ENCODE results near the gene LTBR.
"Not testable (repeated sequence)": the region's sequence is repeated elsewhere in the genome, so short reads cannot be mapped to it uniquely, and the experiment has no call there.

The LTBR gene

GRCh38 chr12:6425590-6426531 is 41.9 kb downstream of the LTBR start:
- peak in 5 of 14 donors; percentile 9 to 28 (median 21) for DNase-seq

DNA sequence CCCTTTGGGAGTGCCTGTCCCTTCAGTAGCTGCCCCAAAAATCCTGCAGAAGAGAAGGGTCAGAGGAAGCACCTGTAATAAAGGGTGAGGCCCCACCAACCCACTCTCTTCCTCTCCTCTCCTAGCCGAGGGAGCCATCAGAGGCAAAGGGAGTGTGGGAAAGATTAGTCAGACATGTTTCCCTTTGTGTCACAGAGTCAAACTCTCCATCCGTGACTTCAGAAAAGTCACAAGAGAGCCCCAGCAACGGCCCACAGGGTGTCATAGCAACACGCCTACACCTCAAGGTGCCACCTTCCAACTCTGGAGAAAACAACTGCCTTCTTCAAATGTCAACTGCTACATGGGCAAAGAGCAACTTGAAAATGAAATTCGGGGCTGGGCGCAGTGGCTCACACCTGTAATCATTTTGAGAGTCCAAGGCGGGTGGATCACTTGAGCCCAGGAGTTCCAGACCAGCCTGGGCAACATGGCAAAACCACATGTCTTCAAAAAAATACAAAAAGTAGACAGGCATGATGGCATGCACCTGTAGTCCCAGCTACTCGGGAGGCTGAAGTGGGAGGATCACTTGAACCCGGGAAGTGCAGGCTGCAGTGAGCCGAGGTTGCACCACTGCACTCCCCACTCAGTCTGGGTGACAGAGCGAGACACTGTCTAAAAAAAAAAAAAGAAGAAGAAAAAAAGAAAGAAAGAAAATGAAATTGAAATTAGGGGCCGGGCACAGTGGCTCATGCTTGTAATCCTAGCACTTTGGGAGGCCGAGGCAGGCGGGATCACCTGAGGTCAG is 43.1 kb downstream of the LTBR start:
- no peak for DNase-seq

GRCh38 chr12:6427796-6428195 is 43.8 kb downstream of the LTBR start:
- DNase-seq = not testable (repeated sequence)

- DNase-seq = no peak
Measured at GRCh38 chr12:6428326-6428725, 44.4 kb downstream of the LTBR start.

DNA sequence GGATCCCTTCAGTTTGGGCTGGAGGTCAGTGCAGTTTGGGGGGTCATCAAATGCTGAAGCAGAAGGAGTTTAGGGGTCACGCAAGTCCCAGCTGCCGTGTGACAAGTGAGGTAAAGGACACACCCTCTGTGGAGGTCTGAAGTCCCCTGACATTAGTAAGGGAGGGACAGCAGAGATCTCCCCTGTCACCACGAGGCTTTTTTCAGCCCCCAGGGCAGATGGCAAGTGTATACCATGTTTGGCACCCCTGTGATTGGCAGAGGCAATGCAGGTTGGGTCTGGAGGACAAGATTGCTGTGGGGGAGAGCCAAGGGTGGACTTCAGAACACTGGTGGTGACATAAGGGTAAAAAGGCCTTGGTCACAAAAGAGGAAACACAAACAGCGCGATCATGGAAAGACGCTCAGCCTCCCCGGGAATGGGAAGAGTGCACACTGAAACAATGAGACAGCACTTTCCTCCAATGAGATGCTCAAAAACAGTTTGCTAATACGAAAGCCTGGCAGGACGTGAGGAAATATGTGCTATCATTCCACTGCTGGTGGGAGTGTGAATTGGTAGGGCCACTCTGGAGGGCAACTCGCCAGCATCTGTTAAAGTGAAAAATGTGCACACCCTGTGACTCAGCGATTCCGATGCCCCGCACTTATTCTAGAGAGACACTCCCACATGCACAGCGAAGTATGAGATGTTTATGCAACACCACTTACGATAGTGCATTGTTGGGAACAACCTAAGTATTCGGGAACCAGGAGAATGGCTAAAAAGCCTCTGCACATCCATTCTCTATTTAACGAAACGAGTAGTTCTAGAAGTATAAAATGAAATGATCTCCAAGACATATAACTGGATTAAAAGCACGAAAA is 46.4 kb downstream of the LTBR start:
- DNase-seq = peak in 7 of 14 donors; percentile 29 to 56 (median 45)

- DNase-seq = no peak
Measured at GRCh38 chr12:6432991-6433390, 49.0 kb downstream of the LTBR start.

GRCh38 chr12:6434205-6435140 is 50.5 kb downstream of the LTBR start:
- DNase-seq = no peak

DNA sequence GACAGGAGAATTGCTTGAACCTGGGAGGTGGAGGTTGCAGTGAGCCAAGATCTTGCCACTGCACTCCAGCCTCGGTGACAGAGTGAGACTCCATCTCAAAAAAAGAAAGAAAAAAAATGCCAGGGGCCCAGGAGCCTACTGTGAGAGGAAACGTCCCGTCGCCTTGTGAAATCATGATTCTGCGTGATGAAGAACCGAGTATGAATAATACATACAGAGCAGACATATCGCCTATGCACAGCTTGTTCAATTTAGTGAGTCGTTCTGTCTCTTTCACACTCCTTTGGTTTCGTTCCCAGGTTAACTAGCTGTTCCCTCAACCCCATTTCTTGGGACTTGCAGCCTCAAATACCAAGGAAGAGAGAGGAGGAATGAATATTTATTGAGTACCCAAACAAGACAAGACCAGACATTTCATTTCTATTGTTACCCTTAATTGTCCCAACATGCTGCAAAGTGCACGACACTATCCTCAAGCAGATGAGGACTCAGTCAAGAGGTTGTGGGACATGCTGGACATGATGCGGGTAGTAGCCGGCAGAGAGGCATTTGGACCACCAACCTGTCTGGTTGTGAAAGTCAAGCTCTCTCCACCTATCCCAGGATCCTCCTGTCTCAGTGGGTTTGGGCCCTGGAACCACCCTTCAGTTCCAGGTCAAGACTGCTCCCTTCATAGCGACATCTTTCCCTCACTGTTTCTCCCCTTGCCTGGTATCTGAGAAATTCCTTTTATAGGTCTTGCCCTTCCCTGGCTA is 52.2 kb downstream of the LTBR start:
- no peak for DNase-seq

GRCh38 chr12:6437586-6437985 is 53.6 kb downstream of the LTBR start:
- DNase-seq = no peak

GRCh38 chr12:6438345-6438744 is 54.4 kb downstream of the LTBR start:
- DNase-seq = no peak

DNA sequence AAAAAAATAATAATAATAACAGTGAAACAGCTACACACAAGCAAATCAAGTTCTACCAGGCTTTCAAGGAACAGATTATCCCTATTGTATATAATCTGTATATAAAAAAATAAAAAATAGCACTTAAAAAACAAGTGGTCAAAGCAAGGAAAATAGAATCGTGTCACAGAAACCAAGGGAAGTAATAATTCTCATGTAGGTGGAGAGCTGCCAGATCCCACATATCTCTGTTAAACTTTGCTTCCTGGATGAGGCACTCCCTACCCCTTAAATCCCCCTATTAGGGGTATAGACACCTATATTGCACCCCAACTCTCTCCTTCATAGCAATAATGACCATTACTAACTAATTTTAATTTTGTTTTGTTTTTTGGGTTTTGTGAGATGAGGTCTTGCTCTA is 56.4 kb downstream of the LTBR start:
- no peak for DNase-seq
